NAMALWA (cell line): ENCODE results near the gene NOPCHAP1.
"Not testable (repeated sequence)": the region's sequence is repeated elsewhere in the genome, so short reads cannot be mapped to it uniquely, and the experiment has no call there.

ENCODE experiments used
- DNase-seq: peaks from one replicate; pipeline ENCODE4 v3.0.0-alpha.2; 2015; ENCODE audit warnings: low spot score

Gene NOPCHAP1

GRCh38 chr12:104964856-104965205 lies 21.3 kb upstream of the NOPCHAP1 start:
- DNase-seq, result no peak

GRCh38 chr12:104966677-104967076 lies 19.4 kb upstream of the NOPCHAP1 start:
- no peak for DNase-seq

- DNase-seq, result no peak
Observed at GRCh38 chr12:104969343-104969742, 16.8 kb upstream of the NOPCHAP1 start.

- no peak for DNase-seq
Observed at GRCh38 chr12:104971306-104971705, 14.8 kb upstream of the NOPCHAP1 start.

- no peak for DNase-seq
Observed at GRCh38 chr12:104973250-104973649, 12.9 kb upstream of the NOPCHAP1 start.

GRCh38 chr12:104974626-104975290 lies 11.4 kb upstream of the NOPCHAP1 start:
- peak; percentile 56 for DNase-seq

GRCh38 chr12:104975587-104976343 lies 10.4 kb upstream of the NOPCHAP1 start:
- DNase-seq, result no peak

- no peak for DNase-seq
Observed at GRCh38 chr12:104976703-104977102, 9.4 kb upstream of the NOPCHAP1 start.

- not testable (repeated sequence) for DNase-seq
Observed at GRCh38 chr12:104977688-104978087, 8.4 kb upstream of the NOPCHAP1 start.

- DNase-seq, result peak; percentile 16
Observed at GRCh38 chr12:104985206-104985605, 910 bp upstream of the NOPCHAP1 start.

- DNase-seq, result no peak
Observed at GRCh38 chr12:104990950-104991349, 4.8 kb downstream of the NOPCHAP1 start.

- DNase-seq, result no peak
Observed at GRCh38 chr12:104991565-104992128, 5.5 kb downstream of the NOPCHAP1 start.

- no peak for DNase-seq
Observed at GRCh38 chr12:104994336-104994735, 8.2 kb downstream of the NOPCHAP1 start.

- no peak for DNase-seq
Observed at GRCh38 chr12:104997541-104997940, 11.4 kb downstream of the NOPCHAP1 start.

GRCh38 chr12:104998423-104999346 lies 12.6 kb downstream of the NOPCHAP1 start:
- no peak for DNase-seq

- no peak for DNase-seq
Observed at GRCh38 chr12:104999347-104999685, 13.2 kb downstream of the NOPCHAP1 start.

GRCh38 chr12:105001476-105001875 lies 15.4 kb downstream of the NOPCHAP1 start:
- no peak for DNase-seq

GRCh38 chr12:105013892-105014291 lies 27.8 kb downstream of the NOPCHAP1 start:
- DNase-seq, result no peak

- no peak for DNase-seq
Observed at GRCh38 chr12:105014603-105015002, 28.5 kb downstream of the NOPCHAP1 start.

GRCh38 chr12:105015543-105015942 lies 29.4 kb downstream of the NOPCHAP1 start:
- no peak for DNase-seq

GRCh38 chr12:105018012-105018411 lies 31.9 kb downstream of the NOPCHAP1 start:
- DNase-seq, result peak; percentile 3

- no peak for DNase-seq
Observed at GRCh38 chr12:105018776-105019175, 32.7 kb downstream of the NOPCHAP1 start.
